DOHH2 (cell line): ENCODE measurements around the gene CDNF.

Experiments
- H3F3A ChIP-seq: fragments of 200-600 bp; sonication (generic), shearing (Covaris generic); 2 replicates; pipeline ENCODE4 v1.6.0; 2016; ENCODE audit warnings: antibody characterized with exemption, mild to moderate bottlenecking; ENCODE audit not compliant: control insufficient read depth, insufficient read depth
- H3K27ac ChIP-seq: fragments of 200-600 bp; sonication (generic); 2 replicates; pipeline ENCODE4 v1.5.1; 2014; ENCODE audit warnings: low read depth, mild to moderate bottlenecking, low read length, moderate library complexity
- H3K27me3 ChIP-seq: fragments of 200-600 bp; sonication (generic); 2 replicates; pipeline ENCODE4 v1.6.1; 2014; ENCODE audit warnings: mild to moderate bottlenecking, low read length, mixed read lengths; ENCODE audit not compliant: control insufficient read depth
- H3K36me3 ChIP-seq: fragments of 200-600 bp; sonication (generic); 2 replicates; pipeline ENCODE4 v1.6.1; 2014; ENCODE audit warnings: mild to moderate bottlenecking, low read length, moderate library complexity, mixed read lengths; ENCODE audit not compliant: control insufficient read depth
- H3K4me1 ChIP-seq: fragments of 200-600 bp; sonication (generic); 2 replicates; pipeline ENCODE4 v1.6.1; 2014; ENCODE audit warnings: mild to moderate bottlenecking, low read length, mixed read lengths; ENCODE audit not compliant: control insufficient read depth
- H3K4me2 ChIP-seq: fragments of 200-600 bp; sonication (generic); 2 replicates; pipeline ENCODE4 v1.6.0; 2014; ENCODE audit warnings: mild to moderate bottlenecking, low read length, moderate library complexity
- H3K4me3 ChIP-seq: fragments of 200-600 bp; sonication (generic); 2 replicates; pipeline ENCODE4 v1.5.1; 2014; ENCODE audit warnings: mild to moderate bottlenecking, low read length, mixed read lengths
- H3K79me2 ChIP-seq: fragments of 200-600 bp; sonication (generic); 2 replicates; pipeline ENCODE4 v1.6.1; 2014; ENCODE audit warnings: mild to moderate bottlenecking, low read length, mixed read lengths; ENCODE audit not compliant: control insufficient read depth
- H3K9me2 ChIP-seq: fragments of 200-600 bp; sonication (generic); replicated peaks from 2 replicates; pipeline ENCODE4 v1.6.1; 2014; ENCODE audit warnings: mild to moderate bottlenecking, low read length, mixed read lengths; ENCODE audit not compliant: control insufficient read depth
- H3K9me3 ChIP-seq: fragments of 200-600 bp; sonication (generic); 2 replicates; pipeline ENCODE4 v1.6.1; 2014; ENCODE audit warnings: antibody characterized with exemption, low read length, mixed read lengths; ENCODE audit not compliant: control insufficient read depth, insufficient read depth
- H4K20me1 ChIP-seq: fragments of 200-600 bp; sonication (generic); 2 replicates; pipeline ENCODE4 v1.6.0; 2014; ENCODE audit warnings: low read depth, mild to moderate bottlenecking, antibody characterized with exemption, low read length, moderate library complexity; ENCODE audit not compliant: control insufficient read depth, insufficient read depth
- CTCF ChIP-seq: fragments of 200-600 bp; sonication (generic); IDR thresholded peaks from one replicate; pipeline ENCODE4 v1.5.1; 2014; ENCODE audit warnings: antibody characterized with exemption, mild to moderate bottlenecking, low read depth, low read length; ENCODE audit not compliant: poor library complexity, severe bottlenecking
- EZH2phosphoT487 ChIP-seq: fragments of 200-600 bp; sonication (generic); IDR thresholded peaks from 2 replicates; pipeline ENCODE4 v1.6.1; 2017; ENCODE audit warnings: borderline replicate concordance, mild to moderate bottlenecking, antibody characterized with exemption, low read length, moderate library complexity, mixed read lengths

CDNF gene

DNA sequence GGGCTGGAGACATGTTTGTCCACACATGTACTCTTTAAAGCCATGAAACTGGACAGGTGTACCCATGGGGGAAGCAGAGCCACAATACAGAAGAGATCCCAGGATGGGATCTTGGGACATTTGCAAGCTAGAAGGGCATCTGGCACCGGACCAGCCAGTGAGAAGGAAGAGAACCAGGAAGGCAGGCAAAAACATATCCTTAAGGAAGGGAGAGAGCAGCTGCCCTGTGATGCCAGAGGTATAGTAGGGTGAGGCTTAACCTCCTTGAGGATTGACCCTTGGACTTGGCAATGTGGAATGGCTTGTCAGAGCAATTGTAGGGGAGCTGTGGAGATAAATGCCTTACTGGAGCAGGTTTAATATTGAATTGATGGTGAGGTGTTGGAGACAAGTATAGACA lies 23.0 kb upstream of the CDNF start:
- H3K4me2 ChIP-seq, result no peak overlapping the region
- peaks cover 17% of the 10 kb centered on the region for H3K4me1 ChIP-seq
- H3K27ac ChIP-seq, result no peak overlapping the region
- peaks cover 67% of the 10 kb centered on the region for H3K36me3 ChIP-seq
- H3K9me2 ChIP-seq, result no peaks in the 10 kb centered on the region
- no peaks in the 10 kb centered on the region for H3K9me3 ChIP-seq
- H3K4me3 ChIP-seq, result no peak overlapping the region
- H3K79me2 ChIP-seq, result no peaks in the 10 kb centered on the region
- no peaks in the 10 kb centered on the region for H4K20me1 ChIP-seq
- TF ChIP-seq CTCF (no peak), EZH2phosphoT487 (no peak)
- H3F3A ChIP-seq, result 0 out of 2 replicates have a peak, but pooled peaks cover 2% of the 10 kb centered on the region
- no peaks in the 10 kb centered on the region for H3K27me3 ChIP-seq

GRCh38 chr10:14859775-14860174 lies 21.9 kb upstream of the CDNF start:
- Histone ChIP-seq H3K27ac (no peak overlapping the region), H3K9me3 (no peaks in the 10 kb centered on the region), H3K4me2 (no peak overlapping the region), H3K9me2 (no peaks in the 10 kb centered on the region), H3K79me2 (no peaks in the 10 kb centered on the region), H3K36me3 (peaks cover 73% of the 10 kb centered on the region), H4K20me1 (no peaks in the 10 kb centered on the region), H3K27me3 (no peaks in the 10 kb centered on the region), H3K4me1 (peaks cover 17% of the 10 kb centered on the region), H3F3A (0 out of 2 replicates have a peak, but pooled peaks cover 2% of the 10 kb centered on the region), H3K4me3 (no peak overlapping the region)
- no peak for TF ChIP-seq CTCF
- no peak for TF ChIP-seq EZH2phosphoT487

DNA sequence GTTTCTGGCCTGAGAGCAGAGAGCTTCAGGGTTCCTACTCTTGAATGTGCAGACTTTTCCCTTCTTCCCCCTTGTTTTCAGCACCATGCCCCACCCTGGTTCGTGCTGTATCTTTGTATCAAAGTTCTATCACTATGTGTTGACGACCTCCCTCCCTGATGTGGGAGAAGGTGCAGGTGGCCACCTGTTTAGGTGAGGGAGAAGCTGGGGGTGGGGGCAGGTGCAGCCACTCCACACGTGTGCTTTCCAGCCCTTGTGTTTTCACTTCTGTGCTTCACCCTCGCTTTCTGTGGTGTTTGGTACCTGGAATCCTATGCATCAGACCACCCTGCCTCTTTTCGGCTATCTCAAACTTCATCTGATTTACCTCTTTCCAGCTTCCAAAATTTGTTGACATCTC lies 21.2 kb upstream of the CDNF start:
- Histone ChIP-seq H3F3A (0 out of 2 replicates have a peak, but pooled peaks cover 2% of the 10 kb centered on the region), H3K9me2 (no peaks in the 10 kb centered on the region), H3K36me3 (peaks cover 79% of the 10 kb centered on the region), H3K9me3 (no peaks in the 10 kb centered on the region), H3K27me3 (no peaks in the 10 kb centered on the region), H3K27ac (no peak overlapping the region), H3K4me3 (no peak overlapping the region), H4K20me1 (no peaks in the 10 kb centered on the region), H3K79me2 (no peaks in the 10 kb centered on the region), H3K4me2 (no peak overlapping the region), H3K4me1 (peaks cover 17% of the 10 kb centered on the region)
- TF ChIP-seq CTCF (no peak), EZH2phosphoT487 (no peak)
